KG1 (cell line): ENCODE measurements around the gene SAXO1.
"Not testable (repeated sequence)": the region's sequence is repeated elsewhere in the genome, so short reads cannot be mapped to it uniquely, and the experiment has no call there.

ENCODE experiments used
- DNase-seq: peaks from one replicate; lab custom pipeline; 2025; lab: John Stamatoyannopoulos, UW

SAXO1 gene

DNA sequence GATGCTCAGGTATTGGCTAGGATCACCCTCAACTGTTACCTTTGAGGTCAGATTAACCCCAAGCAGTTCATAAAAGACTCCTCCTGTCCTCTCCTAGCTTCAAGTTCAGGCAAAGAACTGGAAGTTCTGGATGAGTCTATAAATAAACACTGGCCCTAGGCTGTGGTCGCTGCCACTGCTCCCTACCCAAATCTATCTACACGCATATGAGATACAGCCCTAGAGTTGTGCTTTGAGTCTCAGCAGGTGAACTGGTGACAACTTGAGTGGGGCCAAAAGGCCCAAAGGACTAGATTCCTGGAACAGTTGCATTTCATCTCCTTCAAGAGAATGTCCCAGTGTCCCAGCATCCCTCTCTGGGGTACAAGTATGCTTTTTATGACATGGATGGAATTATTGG, 62.6 kb downstream of the SAXO1 start:
- DNase-seq = no peak

DNA sequence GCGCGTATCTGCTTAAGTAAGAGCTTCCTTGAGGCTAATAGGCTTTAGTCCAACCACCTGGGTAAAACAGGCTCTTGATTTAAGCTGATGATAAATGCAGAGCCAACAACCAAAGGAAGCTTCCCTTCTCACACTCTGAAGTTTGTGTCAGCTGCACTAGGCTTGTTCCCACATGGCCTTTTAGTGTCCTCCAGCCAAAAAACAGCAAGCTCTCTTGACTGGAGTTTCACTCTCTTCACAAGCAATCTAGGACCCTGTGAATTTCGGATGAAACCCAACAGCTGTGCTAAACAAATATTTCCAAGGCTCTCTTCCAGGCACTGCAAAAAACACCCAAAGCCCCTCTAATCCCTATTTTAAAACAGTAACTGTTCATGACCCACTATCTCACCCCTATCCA, 63.9 kb downstream of the SAXO1 start:
- no peak for DNase-seq

DNA sequence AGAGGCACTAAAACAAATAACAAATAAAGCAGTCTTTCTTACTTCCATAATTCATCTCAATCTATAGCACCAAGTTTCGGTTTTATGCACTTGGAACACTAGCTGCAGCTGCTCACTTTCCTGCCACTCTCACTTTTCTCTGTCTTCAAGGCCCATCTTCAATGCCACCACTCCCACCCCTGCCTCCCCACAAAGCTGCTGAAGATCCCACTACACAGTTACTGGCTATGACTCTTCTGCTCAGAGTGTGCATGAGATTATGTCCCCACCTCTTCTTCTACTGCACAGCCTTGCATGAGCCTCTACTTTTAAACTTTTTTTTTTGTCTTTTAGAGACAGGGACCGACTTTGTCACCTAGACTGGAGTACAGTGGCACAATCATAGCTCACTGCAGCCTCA, 77.4 kb downstream of the SAXO1 start:
- DNase-seq = no peak

DNA sequence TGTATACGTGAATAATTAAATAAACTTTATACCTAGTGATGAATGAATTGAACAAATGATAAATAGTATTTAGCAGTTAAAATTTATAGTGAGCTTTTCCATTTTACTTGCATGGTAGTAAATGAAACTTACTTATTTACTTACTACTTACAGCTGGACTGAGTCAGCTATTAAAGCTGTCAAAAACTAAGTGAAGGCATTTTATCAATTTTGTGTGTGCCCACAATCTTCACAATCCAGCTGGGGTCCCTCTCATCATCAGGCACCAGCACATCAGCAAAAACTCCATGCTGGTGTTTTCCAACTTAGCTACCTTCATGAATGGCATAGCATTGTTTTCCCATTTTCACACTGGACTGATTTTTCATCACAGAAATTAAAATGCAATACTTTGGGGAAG, 81.1 kb downstream of the SAXO1 start:
- DNase-seq = no peak

DNA sequence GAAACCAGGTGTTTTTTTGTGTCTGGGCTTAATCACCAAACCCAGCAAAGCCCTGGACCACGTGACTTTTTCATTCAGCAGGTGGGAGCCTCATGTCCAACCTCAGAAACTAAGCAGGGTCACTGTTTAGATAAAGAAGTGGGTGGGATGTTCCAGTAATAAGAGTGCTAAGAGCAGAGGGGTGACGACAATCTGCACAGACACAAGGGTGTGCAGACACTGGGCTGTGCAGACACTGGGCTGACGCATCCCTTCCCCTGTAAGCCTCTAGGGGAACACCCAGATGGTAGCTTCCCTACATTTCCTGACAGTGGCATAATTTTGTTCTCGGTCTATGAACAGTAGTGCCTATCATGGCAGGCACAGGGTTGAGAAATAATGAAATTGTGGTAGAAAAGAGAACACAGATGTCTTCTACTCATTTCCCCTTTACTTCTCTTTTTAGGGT, 85.1 kb downstream of the SAXO1 start:
- DNase-seq = peak; percentile 60

DNA sequence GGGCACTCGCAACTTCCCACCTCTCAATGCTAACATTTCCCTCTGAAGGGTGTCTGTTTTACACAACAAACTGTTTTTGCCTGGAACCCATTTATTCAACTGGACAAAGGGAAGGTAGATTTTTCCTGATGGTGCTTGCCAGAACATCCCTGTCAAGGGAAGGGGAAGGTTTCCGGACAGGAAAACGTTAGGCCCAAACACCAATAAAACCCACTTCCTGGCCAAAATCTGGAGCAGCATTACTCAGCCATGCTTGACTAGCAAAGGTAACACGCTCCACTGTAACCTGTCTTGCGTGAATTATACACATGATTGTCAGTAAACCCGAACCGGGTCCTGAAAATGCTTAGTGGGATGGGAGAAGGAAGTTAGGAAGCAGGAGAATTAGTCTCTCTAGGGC, 90.2 kb downstream of the SAXO1 start:
- no peak for DNase-seq

DNA sequence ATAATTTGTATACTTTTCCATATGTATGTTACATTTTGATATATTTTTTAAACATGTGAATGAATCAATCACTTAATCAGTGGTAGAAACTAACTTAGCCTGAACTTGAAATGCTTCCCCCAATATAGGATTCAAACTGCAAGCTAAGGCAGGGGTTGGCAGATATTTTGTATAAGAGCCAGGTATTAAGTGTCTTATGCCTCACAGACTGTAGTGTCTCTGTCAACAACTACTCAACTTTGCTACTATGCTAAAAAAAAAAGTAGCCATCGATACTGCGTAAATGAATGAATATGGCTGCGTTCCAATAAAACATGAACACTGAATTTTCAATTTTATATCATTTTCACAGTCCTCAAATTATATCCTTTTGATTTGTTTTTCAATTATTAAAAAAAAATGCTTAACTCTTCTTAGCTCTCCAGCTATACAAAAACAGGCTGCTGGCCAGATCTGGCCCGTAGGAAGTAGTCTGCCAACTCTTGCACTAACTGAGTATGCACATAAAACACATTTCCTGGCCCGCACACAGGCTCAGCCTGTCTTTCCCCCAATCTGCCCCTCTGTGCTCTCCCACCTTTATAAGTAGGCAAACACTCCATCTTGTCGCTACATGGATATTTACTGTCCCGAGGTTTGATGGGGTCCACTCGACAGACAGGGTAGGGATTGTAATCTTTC, 91.8 kb downstream of the SAXO1 start:
- DNase-seq = no peak

DNA sequence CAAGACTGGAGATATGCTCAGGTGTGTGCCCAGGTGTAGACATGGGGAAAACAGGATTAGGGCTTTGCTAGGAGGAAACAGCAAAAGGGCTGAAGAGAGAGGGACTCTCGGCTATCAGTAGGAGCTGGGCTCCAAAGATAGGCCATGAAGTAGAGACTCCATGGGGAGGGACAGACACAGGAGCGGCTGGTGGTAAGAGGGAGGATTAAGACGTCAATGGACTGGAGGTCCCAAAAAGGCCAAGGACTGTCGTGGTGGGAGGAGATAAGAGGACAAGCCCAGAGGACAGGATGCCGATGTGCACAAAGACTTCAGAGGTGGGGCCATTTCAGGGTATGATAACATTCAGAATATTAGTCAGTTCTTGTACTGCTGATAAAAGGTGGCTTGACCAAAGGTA, 93.1 kb downstream of the SAXO1 start:
- DNase-seq = no peak

DNA sequence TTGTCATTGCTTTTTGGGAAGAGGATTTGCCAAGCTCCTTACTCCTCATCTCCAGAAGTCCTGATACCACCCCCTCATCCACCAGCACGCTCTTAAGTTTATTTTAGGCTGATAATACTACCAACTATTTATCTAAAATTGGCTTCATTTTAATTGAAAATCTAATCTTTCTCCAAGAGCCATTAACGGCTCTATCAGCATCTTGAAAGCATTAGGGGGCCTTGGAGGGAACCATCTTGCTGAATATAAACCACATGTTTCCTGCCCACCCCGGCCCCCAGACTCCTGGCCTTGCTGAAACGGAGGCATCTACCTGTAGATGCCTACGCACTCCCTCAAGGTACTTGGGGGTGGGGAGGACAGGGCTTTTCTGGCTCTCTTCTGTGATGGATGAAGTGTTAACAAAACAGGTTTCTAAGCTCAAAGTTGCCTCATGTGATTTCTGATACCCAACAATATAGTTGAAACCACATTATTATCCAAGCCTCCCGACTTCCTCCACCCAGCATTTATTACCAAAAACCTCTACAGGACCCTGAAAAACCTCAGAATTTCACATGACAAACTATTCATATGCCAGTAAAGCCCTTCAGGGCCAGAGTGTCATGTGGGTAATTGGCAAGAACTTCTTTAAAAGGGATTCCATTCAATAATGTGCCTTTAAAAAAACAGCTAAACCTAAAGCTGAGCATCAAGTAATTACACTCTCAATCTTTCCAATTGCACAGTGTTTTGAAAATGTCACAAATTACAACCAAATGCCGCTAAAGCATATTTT, 96.7 kb downstream of the SAXO1 start:
- DNase-seq = no peak

DNA sequence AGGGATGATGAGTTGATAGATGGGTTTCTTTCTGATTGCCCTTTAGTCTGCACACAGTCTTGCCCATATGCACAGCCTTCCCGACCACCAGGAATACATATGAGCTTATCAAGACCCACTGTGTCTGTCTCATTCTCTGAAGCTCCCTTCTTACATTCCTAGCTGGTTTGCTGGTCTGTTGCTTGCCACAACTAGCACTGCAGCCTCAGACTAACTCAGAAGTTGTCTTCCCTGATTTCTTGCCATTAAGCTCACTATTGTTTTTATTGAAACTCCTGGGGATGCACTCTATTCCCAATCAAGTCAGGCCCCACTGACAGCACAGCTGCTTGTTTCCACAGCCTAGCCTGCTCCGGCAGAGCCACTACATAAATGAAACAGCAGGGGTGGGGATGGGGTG, 97.5 kb downstream of the SAXO1 start:
- no peak for DNase-seq

DNA sequence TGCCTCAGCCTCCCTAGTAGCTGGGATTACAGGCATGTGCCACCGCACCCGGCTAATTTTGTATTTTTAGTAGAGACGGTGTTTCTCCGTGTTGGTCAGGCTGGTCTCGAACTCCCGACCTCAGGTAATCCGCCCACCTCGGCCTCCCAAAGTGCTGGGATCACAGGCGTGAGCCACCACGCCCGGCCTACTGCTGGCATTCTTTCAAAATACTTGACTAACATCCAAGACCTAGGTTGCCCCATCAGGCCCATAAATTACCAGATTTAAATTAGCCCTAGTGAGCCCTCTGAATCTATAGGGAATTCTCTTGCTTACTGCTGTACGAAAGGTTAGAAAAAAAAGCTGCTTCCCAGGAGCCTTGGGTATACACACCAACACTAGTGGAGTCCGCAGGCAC, 102.4 kb downstream of the SAXO1 start:
- not testable (repeated sequence) for DNase-seq

DNA sequence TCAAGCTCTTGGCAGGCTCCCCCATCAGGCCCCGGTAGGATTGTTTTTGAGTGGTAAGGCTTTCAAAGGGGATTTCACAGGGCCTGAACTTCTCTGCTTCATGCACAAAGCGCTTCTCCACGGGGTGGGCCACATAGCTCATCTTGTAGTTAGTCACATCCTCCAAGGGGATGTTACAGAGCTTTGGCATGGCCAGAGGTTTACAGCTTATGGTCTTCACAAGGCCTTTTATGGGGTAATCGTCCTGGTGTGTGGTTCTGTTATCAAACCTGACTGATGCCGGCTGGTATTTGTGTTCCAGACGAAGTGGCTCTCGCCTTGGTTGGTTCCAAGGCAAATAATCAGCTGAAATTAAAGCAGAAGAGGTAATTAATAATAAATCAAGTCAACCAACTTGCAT, 104.3 kb downstream of the SAXO1 start:
- DNase-seq = no peak

DNA sequence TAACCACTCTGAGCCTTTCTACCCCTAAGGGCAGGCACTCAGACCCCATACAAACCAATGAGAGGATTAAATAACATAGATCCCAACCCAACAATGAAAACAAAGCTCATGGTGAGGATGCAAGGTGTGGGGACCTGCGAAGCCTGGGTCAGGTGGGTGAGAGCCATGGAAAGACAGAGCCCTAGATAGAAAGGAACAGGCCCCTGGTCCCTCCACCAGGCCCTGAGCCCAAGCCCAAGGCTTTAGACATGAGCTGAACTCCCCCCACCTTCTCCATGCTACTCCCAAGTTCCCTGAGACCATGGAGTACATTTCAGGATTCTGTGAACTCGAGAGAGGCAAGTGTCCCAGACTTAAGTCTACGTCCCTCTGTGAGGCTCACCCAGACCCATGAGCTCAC, 106.5 kb downstream of the SAXO1 start:
- no peak for DNase-seq

DNA sequence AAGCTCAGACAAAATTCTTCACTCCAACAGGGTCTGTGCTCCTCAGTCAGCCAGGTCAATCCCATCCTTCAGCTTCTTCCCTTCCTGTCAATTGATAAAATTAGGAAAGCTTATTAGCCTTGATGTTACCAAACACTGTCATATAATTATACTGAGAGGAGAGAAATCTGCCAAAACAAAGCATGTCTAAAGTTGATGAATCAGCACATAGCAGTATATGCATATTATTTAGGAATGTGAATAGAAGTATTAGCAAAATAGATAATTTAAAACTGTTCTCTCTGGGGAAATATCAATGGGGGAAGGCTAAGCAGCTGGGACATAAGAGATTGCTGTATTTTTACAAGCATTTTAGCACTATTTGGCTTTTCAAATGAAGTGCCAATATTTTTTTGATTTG, 107.1 kb downstream of the SAXO1 start:
- DNase-seq = no peak

DNA sequence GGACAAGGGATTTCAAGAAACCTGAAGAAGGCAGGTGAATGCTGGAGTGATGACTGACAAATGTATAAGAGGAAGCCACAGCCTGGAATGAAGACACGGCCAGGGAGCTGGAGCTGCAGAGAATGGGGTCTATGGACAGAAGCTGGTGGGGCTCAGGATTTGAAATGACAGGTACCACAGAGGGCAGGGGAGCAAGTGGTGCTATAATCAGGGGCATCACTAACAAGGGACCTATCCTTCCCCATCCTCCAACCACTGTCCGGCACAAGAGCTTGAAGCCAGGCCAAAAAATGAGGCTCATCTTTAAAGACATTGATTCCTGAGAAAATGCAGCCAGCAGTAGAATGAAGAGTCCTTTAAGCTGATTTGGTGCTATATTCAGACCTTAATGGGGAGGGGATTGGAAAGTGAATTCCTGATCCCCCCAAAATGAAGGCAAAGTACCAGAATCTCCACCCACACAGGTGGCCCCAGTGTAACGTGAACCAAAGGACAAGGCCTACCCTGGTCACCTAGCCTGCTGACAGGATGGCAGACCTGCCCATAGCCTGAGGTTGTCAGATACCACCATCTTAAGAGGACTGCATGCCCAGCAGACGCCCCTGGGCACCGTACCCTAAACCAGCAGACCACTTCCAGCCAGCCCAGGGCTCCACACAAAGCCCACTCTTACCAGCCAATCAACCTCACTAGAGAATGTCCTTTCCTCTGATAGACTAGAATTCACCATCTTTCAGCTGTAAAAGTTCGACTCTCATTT, 109.2 kb downstream of the SAXO1 start:
- DNase-seq = no peak

DNA sequence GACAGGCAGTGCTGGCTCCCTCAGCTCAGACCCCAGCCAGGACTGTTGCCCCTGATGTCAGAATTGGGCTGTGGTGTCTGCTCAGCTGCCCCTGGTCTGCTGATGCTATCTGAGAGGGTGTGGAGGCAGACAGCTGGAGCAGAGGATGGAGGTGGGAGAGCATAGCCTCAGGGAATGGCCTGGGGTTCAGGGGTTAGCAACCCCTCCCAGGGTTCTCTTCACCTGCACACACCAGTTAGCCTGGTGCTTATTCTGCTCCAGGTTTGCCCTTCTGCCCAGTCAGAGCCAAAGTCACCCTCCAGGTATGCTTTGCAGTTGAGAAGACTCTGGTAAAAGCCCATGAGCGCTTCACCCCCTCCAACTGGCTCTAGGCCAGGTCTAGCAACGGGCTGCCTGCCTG, 109.8 kb downstream of the SAXO1 start:
- no peak for DNase-seq

DNA sequence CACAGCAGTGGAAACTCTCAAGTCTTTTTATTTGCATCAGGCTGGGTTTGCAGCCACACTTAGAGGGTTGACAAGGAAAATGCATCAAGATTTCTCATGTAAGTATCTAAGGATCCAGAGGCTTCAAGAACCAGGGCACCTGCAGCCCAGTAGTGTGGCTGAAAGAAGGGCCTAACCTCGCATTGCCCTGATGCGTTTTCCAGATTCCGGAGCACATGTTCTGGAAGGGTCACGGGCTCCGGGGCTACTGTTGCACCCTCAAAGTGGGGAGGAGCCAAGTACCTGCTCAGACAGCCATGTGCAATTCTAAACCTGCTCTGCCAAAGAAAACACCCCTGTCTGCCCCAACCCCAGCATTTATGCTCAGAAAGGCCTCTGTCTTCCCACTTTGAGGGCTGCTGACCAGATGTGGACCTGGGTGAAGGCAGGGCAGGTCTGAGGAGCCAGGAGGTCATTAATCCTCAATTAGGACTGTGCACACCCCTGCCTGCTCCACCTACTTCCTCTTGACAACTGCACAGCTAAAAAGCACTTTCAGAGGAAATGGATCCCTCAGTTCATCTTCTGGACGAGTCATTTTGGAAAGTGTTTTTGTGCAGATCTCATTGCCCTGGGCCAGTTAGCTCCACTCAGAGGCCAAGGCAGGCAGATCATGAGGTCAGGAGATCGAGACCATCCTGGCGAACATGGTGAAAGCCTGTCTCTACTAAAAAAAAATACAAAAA, 110.7 kb downstream of the SAXO1 start:
- DNase-seq = no peak

DNA sequence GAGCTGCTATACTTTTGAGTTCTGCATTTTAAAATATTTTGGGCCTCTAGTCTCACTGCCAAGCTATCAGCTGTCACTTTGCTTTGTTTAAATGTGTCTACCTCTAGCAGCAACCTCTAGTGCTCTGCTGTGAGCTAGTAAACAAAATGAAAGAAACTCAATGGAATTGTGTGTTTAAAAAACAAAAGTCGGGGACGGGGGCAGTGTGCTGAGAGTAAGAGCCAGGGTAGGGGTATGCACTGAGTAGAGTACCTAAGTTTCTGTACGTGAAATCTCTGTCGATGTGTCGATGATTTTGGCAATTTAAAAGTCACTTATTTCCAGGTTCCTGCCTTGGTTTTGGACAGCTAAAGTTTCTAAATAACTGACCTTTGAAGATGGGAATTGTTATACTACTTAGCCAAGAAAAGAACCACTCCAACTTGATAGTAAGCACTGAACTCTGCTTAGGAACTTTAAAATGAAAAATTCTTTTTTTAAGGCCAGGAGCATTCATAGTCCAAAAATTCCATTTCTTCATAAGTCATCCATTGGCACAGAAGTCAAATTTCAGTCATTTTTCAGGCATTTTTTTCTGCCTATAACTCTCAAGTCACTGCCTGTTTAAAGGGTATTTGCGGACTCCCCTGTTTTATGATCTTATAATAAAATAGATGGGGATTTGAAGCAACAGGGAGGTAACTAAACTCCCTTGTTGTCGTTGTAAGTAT, 111.5 kb downstream of the SAXO1 start:
- DNase-seq = no peak

DNA sequence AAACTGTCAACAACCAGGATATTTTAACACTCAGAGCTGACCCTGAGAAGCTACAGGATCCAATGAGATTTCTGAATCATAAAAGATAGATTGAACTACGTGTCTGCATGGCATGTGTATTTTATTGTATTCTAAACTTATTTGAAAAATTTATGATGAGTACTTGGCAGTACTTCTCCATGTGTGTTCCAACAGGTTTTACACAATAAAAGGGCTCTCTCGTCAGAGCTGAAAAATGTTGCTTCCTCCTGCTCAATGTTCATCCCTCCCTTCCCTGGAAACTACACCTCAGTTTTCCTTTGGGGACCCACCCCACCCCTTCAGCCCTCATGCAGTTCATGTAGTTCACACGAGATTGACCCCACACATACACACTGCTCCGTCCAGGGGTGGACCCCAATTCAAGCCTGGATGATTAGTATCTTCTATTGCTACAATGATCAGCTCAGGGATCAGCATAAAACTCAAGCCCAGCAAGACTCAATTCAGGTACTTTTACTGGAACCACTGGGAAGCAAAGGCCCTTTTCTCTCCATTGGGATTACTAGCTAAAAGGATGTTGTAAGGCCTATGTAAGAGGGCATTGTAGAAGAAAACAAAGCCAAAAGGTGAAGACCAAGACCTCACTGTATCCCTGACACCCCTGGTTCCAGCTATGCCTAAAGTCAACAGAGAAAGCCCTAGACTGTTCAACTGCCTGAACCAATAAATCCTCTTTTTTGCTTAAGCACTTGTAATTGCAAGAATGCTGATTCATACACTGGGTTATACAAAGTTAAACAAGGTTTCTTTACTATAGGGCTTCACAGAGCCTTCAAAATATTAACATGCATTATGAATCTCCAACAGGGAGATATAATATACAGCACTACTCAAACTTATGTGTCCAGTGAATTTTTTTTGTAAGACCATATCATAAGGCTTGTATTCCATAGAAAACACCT, 112.6 kb downstream of the SAXO1 start:
- DNase-seq = no peak

DNA sequence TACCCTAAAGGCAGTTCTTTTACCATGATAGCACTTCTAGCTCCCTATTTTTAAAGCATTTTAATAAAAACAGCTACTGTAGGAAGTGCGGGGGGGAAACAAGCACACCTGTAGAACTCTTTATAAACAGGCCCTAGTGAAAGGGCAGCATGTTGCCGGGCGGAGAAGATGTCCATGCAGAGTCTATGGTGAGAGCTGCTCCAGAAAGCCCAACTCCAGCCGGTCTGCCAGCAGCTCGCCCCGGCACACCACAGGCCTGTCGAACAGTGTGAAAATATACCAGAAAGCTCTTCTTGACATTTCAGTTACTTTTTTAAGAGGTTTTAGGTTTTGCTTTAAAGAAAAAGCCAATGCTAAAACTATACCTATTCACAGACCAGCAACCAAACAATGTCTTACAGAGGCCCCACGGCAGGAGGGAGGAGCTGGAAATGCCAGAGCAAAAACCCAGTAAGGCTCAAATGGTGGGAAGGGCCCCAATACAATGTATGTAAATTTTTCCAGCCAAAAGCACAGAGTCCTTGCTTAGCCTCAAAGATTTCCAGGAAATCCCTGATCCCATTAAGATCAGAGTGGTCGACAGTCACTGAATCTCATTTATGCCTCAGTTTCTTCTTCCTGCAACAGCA, 121.2 kb downstream of the SAXO1 start:
- DNase-seq = no peak
